C4-2B (cell line): Measurements from ENCODE around the gene STRN3.
"Not testable (repeated sequence)": the region's sequence is repeated elsewhere in the genome, so short reads cannot be mapped to it uniquely, and the experiment has no call there.

ENCODE experiments used
- H3K27ac ChIP-seq: fragments of 450-650 bp; 2 replicates; pipeline ENCODE4 v1.5.1; 2017
- ZFX ChIP-seq: fragments of 450-650 bp; IDR thresholded peaks from 2 replicates; pipeline ENCODE4 v1.6.1; 2017
- TF ChIP-seq, protein P1 (sequence below): fragments of 450-650 bp; conservative IDR thresholded peaks from 2 replicates; pipeline ENCODE4 v1.5.1; 2017; ENCODE audit warnings: mild to moderate bottlenecking

Gene STRN3

GRCh38 chr14:30974628-30975027, 51.6 kb downstream of the STRN3 start:
- TF ChIP-seq ZFX = no peak
- TF ChIP-seq, protein P1, sequence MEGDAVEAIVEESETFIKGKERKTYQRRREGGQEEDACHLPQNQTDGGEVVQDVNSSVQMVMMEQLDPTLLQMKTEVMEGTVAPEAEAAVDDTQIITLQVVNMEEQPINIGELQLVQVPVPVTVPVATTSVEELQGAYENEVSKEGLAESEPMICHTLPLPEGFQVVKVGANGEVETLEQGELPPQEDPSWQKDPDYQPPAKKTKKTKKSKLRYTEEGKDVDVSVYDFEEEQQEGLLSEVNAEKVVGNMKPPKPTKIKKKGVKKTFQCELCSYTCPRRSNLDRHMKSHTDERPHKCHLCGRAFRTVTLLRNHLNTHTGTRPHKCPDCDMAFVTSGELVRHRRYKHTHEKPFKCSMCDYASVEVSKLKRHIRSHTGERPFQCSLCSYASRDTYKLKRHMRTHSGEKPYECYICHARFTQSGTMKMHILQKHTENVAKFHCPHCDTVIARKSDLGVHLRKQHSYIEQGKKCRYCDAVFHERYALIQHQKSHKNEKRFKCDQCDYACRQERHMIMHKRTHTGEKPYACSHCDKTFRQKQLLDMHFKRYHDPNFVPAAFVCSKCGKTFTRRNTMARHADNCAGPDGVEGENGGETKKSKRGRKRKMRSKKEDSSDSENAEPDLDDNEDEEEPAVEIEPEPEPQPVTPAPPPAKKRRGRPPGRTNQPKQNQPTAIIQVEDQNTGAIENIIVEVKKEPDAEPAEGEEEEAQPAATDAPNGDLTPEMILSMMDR = no peak
- no peak overlapping the region for H3K27ac ChIP-seq

DNA sequence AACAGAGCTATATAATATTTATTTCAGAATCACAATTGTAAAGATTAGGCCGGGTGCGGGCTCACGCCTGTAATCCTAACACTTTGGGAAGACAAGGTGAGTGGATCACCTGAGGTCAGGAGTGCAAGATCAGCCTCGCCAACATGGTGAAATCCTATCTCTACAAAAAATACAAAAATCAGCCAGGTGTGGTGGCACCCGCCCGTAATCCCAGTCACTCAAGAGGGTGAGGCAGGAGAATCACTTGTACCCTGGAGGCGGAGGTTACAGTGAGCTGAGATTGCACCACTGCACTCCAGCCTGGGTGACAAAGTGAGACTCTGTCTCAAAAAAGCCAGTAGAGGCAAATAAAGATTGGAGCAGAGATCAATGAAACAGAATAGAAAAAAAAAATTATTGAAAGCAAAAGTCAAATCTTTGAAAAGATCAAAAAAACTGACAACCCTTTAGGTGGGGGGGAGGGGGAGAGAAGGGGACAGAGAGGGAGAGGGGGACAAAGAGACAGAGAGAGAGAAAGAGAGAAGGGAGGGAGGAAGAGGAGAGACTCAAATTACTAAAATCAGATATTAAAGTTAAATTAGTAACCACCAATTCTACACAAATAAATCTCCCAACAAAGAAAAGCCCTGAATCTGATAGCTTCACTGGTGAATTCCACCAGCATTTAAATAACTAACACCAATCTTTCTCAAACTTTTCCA, 53.1 kb downstream of the STRN3 start:
- no peak for TF ChIP-seq ZFX
- TF ChIP-seq, protein P1 = no peak
- no peak overlapping the region for H3K27ac ChIP-seq

GRCh38 chr14:30972036-30972732, 54.0 kb downstream of the STRN3 start:
- not testable (repeated sequence) for H3K27ac ChIP-seq

GRCh38 chr14:30971586-30971985, 54.6 kb downstream of the STRN3 start:
- no peak for TF ChIP-seq ZFX
- TF ChIP-seq, protein P1 = no peak
- no peak overlapping the region for H3K27ac ChIP-seq

GRCh38 chr14:30969796-30970195, 56.4 kb downstream of the STRN3 start:
- H3K27ac ChIP-seq = not testable (repeated sequence)

DNA sequence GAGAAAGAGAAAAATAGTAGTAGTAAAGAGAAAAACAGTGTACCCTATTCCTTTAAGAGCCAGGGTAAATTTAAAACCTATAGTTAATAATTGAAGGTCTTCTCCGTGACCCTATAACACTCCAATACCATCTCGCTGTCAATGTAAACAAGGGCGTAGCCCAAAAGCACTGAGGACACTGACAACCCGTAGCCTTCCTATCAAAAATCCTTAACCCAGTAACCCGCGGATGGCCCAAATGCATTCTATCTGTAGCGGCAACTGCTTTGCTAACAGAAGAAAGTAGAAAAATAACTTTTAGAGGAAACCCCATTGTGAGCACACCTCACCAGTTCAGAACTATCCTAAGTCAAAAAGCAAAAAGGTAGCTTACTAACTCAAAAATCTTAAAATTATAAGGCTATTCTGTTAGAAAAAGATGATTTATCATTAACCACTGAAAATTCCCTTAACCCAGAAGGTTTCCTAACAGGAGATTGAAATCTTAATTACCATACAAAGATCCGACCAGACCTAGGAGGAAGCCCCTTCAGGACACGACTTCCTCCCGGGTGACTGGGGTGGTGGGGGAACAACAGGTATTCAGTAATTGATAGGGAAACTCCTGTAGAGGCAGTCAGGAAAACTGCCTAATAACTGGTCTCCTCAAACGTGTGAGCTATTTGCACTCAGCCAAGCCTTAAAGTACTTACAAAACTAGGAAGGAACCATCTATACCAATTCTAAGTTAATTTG, 58.6 kb downstream of the STRN3 start:
- H3K27ac ChIP-seq = not testable (repeated sequence)

DNA sequence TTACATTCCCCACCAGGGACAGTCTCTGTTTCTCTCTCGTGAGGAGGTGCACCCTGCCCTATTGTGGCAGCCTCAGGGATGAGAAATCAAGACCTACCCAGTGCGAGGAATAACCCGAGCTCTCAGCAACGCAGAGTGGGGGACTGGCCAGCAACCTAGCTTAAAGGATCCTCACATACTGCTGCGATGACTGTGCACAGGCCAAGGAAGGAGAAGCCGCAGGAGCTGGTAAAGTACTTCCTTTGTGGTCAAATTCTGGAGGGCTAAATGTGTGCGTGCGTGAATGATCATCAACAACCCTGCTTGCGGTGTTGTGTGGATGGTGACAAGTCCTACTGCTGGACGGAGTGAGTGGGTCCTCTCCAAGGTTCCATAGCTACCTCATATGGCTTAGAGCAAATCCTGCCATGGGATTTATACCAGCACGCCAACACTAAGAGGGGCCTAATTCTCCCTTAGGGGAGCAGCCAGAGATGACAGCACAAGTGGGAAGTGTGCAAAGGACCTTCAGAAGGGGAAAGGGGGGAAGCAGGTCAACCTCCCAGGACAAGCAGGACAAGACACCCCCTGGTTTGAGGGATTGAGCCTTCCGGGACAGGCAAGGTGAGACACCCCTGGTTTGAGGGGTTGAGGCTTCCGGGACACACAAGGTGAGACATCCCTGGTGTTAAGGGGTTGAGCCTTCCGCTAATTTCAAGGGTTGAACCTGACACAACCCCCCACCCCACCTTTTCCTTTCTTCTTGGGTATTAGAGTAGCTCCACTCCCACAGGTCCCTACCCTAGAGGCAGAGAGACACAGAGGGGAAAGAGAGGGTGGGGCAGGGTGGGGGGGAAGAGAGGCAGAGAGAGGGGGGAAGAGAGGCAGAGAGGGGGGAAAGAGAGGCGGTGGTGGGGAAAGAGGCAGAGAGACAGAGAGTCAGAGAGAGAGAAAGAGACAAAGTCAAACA, 59.5 kb downstream of the STRN3 start:
- no peak for TF ChIP-seq ZFX
- TF ChIP-seq, protein P1 = no peak
- no peak overlapping the region for H3K27ac ChIP-seq

DNA sequence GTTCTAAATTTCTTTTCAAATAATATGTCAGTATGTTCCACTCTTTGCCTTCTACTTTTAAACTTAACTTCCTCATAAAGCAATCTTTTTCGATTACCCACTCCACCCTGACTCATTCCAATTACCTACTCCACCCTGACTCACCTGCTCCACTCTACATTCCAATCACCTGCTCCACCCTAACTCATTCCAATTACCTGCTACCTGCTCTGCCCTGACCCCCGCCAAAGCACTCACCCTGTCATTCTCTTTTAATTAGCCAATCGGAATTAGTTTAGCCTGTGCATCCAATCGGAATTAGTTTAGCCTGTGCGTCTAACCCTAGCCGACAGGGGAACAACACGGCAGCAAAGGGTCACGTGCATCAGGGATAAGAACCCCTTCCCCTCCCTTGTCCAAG, 60.3 kb downstream of the STRN3 start:
- H3K27ac ChIP-seq = not testable (repeated sequence)

DNA sequence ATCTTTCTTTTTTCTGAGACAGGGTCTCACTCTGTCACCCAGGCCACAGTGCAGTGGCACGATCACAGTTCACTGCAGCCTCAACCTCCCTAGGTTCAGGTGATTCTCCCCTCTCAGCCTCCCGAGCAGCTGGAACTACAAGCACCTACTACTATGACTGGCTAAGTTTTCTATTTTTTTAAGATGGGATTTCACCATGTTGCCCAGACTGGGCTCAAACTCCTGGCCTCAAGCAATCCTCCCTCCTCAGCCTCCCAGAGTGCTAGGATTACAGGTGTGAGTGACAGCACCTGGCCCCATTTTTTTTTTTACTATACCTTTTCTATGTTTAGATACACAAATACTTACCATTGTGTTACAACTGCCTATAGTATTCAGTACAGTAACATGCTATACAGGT, 63.6 kb downstream of the STRN3 start:
- not testable (repeated sequence) for H3K27ac ChIP-seq
